PFSK-1 (cell line): ENCODE measurements around the gene FEN1.

Source experiments
- FOXP2 ChIP-seq: optimal IDR thresholded peaks from 2 replicates; pipeline ENCODE3; 2011; ENCODE audit warnings: borderline replicate concordance, control low read depth, inconsistent platforms; ENCODE audit not compliant: insufficient read depth; ENCODE audit errors: extremely low read length, extremely low read depth
- POLR2AphosphoS5 ChIP-seq: IDR thresholded peaks from 2 replicates; pipeline ENCODE4 v1.6.1; 2012; ENCODE audit warnings: low read depth, mild to moderate bottlenecking, control low read depth, low read length, moderate library complexity
- TAF1 ChIP-seq: IDR thresholded peaks from 2 replicates; pipeline ENCODE4 v1.6.1; 2012; ENCODE audit warnings: low read length, control low read depth, borderline replicate concordance; ENCODE audit not compliant: insufficient read depth

- TF ChIP-seq POLR2AphosphoS5 (no peak), TAF1 (no peak), FOXP2 (no peak)
These were observed 22.6 kb upstream of the FEN1 start for GRCh38 chr11:61769946-61770683.
